Heart left ventricle (tissue), 13 donors: Measurements from ENCODE around the gene TMEM62.

Experiments
- POLR2A ChIP-seq, 2 donors: fragments of 450-650 bp; IDR thresholded peaks; one replicate each; pipeline ENCODE4 v1.6.1; 2017; ENCODE audit warnings: antibody characterized with exemption in 2 of 2, mild to moderate bottlenecking in 2 of 2, moderate library complexity in 2 of 2
- TF ChIP-seq, protein P1 (sequence below), 12 donors: fragments of 200-600 bp; sonication (generic) in 4 of 12; IDR thresholded peaks; one replicate each; pipeline versions ENCODE4 v1.5.0 to v1.8.0; 2018 to 2022; ENCODE audit warnings: antibody characterized with exemption in 12 of 12, mild to moderate bottlenecking in 5 of 12
- donor health status: ischemic (EF 13 %, LVEDD 7.1; RV severe dilation, severe dysfunction).
- donor health status: DM: no; HTN: yes; CAD: no.
- donor health status: DM: no; HTN: no; CAD: no.
- donor health status: ischemic (EF 25% LVEDD 6.9; RV normal size, moderate dysfunction).
- donor health status: ischemic (EF 25% LVEDD 5.7; RV mildly dilated, moderate dysfunction).
- donor health status: ischemic (EF 35%, LVEDD 5.7; RV mildly dilated, moderate dysfunction).
- donor health status: nonischemic (EF 11% LVEDD 7.7; RV severe dilation, severe dysfunction).
- donor health status: DM: yes; HTN: yes; CAD: no.
- donor health status: PGD.
- donor health status: ischemic (EF 29% LVEDD 5.4; RV normal size, mild dysfunction).
- donor health status: nonischemic (EF 23%, LVEDD 6.1; RV moderate dilation, normal function).

GRCh38 chr15:43151688-43152087 is 18.3 kb downstream of the TMEM62 start:
- TF ChIP-seq, protein P1, sequence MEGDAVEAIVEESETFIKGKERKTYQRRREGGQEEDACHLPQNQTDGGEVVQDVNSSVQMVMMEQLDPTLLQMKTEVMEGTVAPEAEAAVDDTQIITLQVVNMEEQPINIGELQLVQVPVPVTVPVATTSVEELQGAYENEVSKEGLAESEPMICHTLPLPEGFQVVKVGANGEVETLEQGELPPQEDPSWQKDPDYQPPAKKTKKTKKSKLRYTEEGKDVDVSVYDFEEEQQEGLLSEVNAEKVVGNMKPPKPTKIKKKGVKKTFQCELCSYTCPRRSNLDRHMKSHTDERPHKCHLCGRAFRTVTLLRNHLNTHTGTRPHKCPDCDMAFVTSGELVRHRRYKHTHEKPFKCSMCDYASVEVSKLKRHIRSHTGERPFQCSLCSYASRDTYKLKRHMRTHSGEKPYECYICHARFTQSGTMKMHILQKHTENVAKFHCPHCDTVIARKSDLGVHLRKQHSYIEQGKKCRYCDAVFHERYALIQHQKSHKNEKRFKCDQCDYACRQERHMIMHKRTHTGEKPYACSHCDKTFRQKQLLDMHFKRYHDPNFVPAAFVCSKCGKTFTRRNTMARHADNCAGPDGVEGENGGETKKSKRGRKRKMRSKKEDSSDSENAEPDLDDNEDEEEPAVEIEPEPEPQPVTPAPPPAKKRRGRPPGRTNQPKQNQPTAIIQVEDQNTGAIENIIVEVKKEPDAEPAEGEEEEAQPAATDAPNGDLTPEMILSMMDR (IDR thresholded peaks at IDR 0.05): no peak
- TF ChIP-seq POLR2A (IDR thresholded peaks at IDR 0.05): no peak
